HCT116 (cell line): ENCODE measurements around the gene SLCO4A1. TPM values are rescaled to one million over a fixed set of nuclear protein-coding genes. Genes with fewer than 3 reads are reported as not detected.

Experiments
- ATAC-seq: fragments of 200-7000 bp; cut with Tn5 transposase; 2 replicates; pipeline ENCODE4 v1.9.1; 2020; ENCODE audit warnings: mild to moderate bottlenecking, moderate library complexity
- BruUV-seq: library from RNA; stranded (reverse); fragments of 400-500 nt; replicated peaks from 2 replicates; lab custom pipeline; 2021; lab: Mats Ljungman, UMichigan
- CTCF ChIA-PET: fragments of 300-600 bp; sonication (Branson Sonifier 250); formaldehyde crosslinking; loops from one replicate; lab custom pipeline; 2021; ENCODE audit warnings: antibody characterized with exemption; lab: Charles Lee
- POLR2A ChIA-PET: fragments of 300-600, 350-600 bp; sonication (Branson Sonifier 250); formaldehyde crosslinking; loops from one replicate; lab custom pipeline; 2021; ENCODE audit warnings: antibody characterized with exemption; lab: Charles Lee
- RAD21 ChIA-PET, 2 experiments: fragments of 300-600 bp; sonication (Branson Sonifier 250); formaldehyde crosslinking; loops; one replicate each; lab custom pipeline; 2023; ENCODE audit warnings: low total read pairs in 2 of 2; ENCODE audit not compliant: uncharacterized antibody in 2 of 2, unreplicated experiment in 2 of 2, low non-redundant PET in 1 of 2; lab: Charles Lee
- DNase-seq: peaks from one replicate; pipeline ENCODE4 v3.0.0-alpha.2; 2010; ENCODE audit warnings: low read depth, low spot score
- H2AFZ ChIP-seq: fragments of 200-600 bp; shearing (Covaris generic), sonication (generic); 2 replicates; pipeline ENCODE4 v1.6.1; 2017; ENCODE audit warnings: low read depth, mixed run types, mixed read lengths, antibody characterized with exemption, low read length; ENCODE audit not compliant: poor library complexity, severe bottlenecking
- H3K27ac ChIP-seq: 2 replicates; pipeline ENCODE4 v1.5.1; 2012; ENCODE audit warnings: low read depth, low read length
- H3K27me3 ChIP-seq: fragments of 200-600 bp; sonication (generic); 2 replicates; pipeline ENCODE4 v1.6.1; 2016; ENCODE audit warnings: mixed run types, low read length, mixed read lengths; ENCODE audit not compliant: insufficient read depth
- H3K36me3 ChIP-seq, 2 experiments: fragments of 200-500 bp in 1 of 2; fragments of 200-600 bp in 1 of 2; sonication (Bioruptor generic) in 1 of 2; sonication (generic) in 1 of 2; 2 replicates each; pipeline versions ENCODE4 v1.5.1 to v1.6.1; 2014 to 2016; ENCODE audit warnings: low read length in 2 of 2, inconsistent platforms in 1 of 2, mixed read lengths in 1 of 2, mixed run types in 1 of 2; ENCODE audit not compliant: insufficient read depth in 2 of 2, control insufficient read depth in 1 of 2
- H3K4me1 ChIP-seq, 2 experiments: fragments of 200-600 bp in 1 of 2; sonication (generic) in 1 of 2; 2 replicates each; pipeline versions ENCODE4 v1.5.1 to v1.6.1; 2012 to 2017; ENCODE audit warnings: low read length in 2 of 2, inconsistent platforms in 1 of 2, mild to moderate bottlenecking in 1 of 2, mixed read lengths in 1 of 2, mixed run types in 1 of 2, moderate library complexity in 1 of 2; ENCODE audit not compliant: insufficient read depth in 2 of 2, control insufficient read depth in 1 of 2
- H3K4me2 ChIP-seq: fragments of 200-600 bp; sonication (generic); 2 replicates; pipeline ENCODE4 v1.6.1; 2017; ENCODE audit warnings: mixed run types, low read length, mixed read lengths
- H3K4me3 ChIP-seq, 2 experiments: fragments of 200-600 bp in 1 of 2; sonication (generic) in 1 of 2; replicated peaks in 1 of 2; 2 replicates each; pipeline ENCODE4 v1.5.1; 2011 to 2016; ENCODE audit warnings: low read length in 2 of 2, control low read depth in 1 of 2, low read depth in 1 of 2, mild to moderate bottlenecking in 1 of 2, mixed read lengths in 1 of 2, mixed run types in 1 of 2
- H3K79me2 ChIP-seq: fragments of 200-600 bp; sonication (generic); 2 replicates; pipeline ENCODE4 v1.6.1; 2017; ENCODE audit warnings: mild to moderate bottlenecking, mixed run types, low read length, moderate library complexity, mixed read lengths; ENCODE audit not compliant: insufficient read depth
- H3K9ac ChIP-seq: fragments of 200-600 bp; sonication (generic); 2 replicates; pipeline ENCODE4 v1.6.1; 2016; ENCODE audit warnings: low read length, mixed read lengths
- H3K9me2 ChIP-seq: fragments of 200-600 bp; sonication (generic), shearing (Covaris generic); 2 replicates; pipeline ENCODE4 v1.6.1; 2017; ENCODE audit warnings: mixed run types, mild to moderate bottlenecking, moderate library complexity; ENCODE audit not compliant: insufficient read depth
- H3K9me3 ChIP-seq, 2 experiments: fragments of 200-500 bp in 1 of 2; fragments of 200-600 bp in 1 of 2; sonication (Bioruptor generic) in 1 of 2; sonication (generic) in 1 of 2; 2 replicates each; pipeline ENCODE4 v1.6.1; 2014 to 2017; ENCODE audit warnings: low read length in 2 of 2, mixed read lengths in 2 of 2, inconsistent platforms in 1 of 2, low read depth in 1 of 2, mild to moderate bottlenecking in 1 of 2, mixed run types in 1 of 2, moderate library complexity in 1 of 2; ENCODE audit not compliant: control insufficient read depth in 1 of 2, insufficient read depth in 1 of 2
- H4K20me1 ChIP-seq: fragments of 200-600 bp; sonication (generic), shearing (Covaris generic); 2 replicates; pipeline ENCODE4 v1.6.1; 2017; ENCODE audit warnings: mixed run types, mild to moderate bottlenecking, moderate library complexity; ENCODE audit not compliant: insufficient read depth
- ELF1 ChIP-seq: IDR thresholded peaks from 2 replicates; pipeline ENCODE4 v1.6.1; 2012; ENCODE audit warnings: low read depth, borderline replicate concordance
- EZH2phosphoT487 ChIP-seq: fragments of 200-600 bp; IDR thresholded peaks from 2 replicates; pipeline ENCODE4 v1.6.1; 2018; ENCODE audit warnings: antibody characterized with exemption, borderline replicate concordance
- POLR2AphosphoS5 ChIP-seq: IDR thresholded peaks from 2 replicates; pipeline ENCODE4 v1.6.1; 2011; ENCODE audit warnings: mild to moderate bottlenecking, low read depth, low read length, moderate library complexity
- RAD21 ChIP-seq: IDR thresholded peaks from 2 replicates; pipeline ENCODE4 v1.6.1; 2012; ENCODE audit warnings: low read depth, mild to moderate bottlenecking
- intact Hi-C: fragments of 100-400 bp; cut with micrococcal nuclease; formaldehyde crosslinking; loops from 2 replicates; pipeline ENCODE4 v1.10.0; 2022
- total RNA-seq: library from RNA; stranded (reverse); gene quantifications from one replicate; pipeline ENCODE4 v1.2.1, GENCODE V29; 2021; ENCODE audit not compliant: unreplicated experiment
- TF ChIP-seq, protein P1 (sequence below), 3 experiments: fragments of 200-600 bp in 1 of 3; sonication (generic) in 1 of 3; IDR thresholded peaks in 2 of 3; conservative IDR thresholded peaks in 1 of 3; 2 replicates each; pipeline ENCODE4 v1.5.1; 2012 to 2017; ENCODE audit warnings: low read depth in 2 of 3, low read length in 2 of 3, antibody characterized with exemption in 1 of 3, borderline replicate concordance in 1 of 3, control low read depth in 1 of 3, mild to moderate bottlenecking in 1 of 3, mixed read lengths in 1 of 3, mixed run types in 1 of 3, moderate library complexity in 1 of 3; ENCODE audit not compliant: insufficient read depth in 1 of 3

SLCO4A1 gene
- total RNA-seq, 1 experiment from 2014 or later: 107 TPM

DNA sequence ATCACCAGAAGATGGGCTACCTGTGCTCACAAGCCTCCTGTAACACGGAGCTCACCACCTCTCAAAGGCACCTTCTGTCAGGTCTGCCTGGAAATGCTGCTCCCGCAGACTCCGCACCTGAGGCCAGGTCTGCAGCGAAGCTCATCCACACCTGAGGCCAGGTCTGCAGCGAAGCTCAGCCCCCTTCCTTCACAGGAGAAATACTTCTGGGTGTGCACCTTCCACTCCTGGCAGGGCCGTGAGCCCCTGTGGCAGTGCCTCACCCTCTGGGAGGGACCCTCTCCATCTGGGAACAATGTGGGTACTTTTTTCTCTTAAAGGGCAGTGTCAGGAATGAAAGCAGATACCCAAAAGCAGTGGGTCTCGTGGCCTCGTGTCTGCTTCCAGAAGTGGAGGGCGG is 1.4 kb upstream of the SLCO4A1 start:
- TF ChIP-seq POLR2AphosphoS5 (no peak), ELF1 (no peak)
- TF ChIP-seq, all 23 proteins: peak for 0
- peaks cover 27 to 44% of the 10 kb centered on the region in 2 experiments for H3K4me1 ChIP-seq
- no peak for DNase-seq
- H3K9me3 ChIP-seq: no peaks in the 10 kb centered on the region
- no peak overlapping the region for H2AFZ ChIP-seq
- BruUV-seq: no TSS peak
- no peak for ATAC-seq
- H3K27me3 ChIP-seq: no peaks in the 10 kb centered on the region
- CTCF ChIA-PET: no interaction called here
- H4K20me1 ChIP-seq: peaks cover 9% of the 10 kb centered on the region; the same call in 1 of the 2 replicates
- H3K79me2 ChIP-seq: peaks cover 36% of the 10 kb centered on the region
- intact Hi-C loops: no loop called here
- no peak overlapping the region for H3K4me3 ChIP-seq
- H3K9ac ChIP-seq: no peak overlapping the region
- H3K9me2 ChIP-seq: no peaks in the 10 kb centered on the region
- POLR2A ChIA-PET: no interaction called here
- peak overlapping the region; percentile 87; the same call in 1 of the 2 replicates for H3K4me2 ChIP-seq
- RAD21 ChIA-PET: no interaction called here
- no peak overlapping the region for H3K27ac ChIP-seq
- H3K36me3 ChIP-seq: peaks cover 0 to 23% of the 10 kb centered on the region in 2 experiments; a peak in 2 of 4 replicates

DNA sequence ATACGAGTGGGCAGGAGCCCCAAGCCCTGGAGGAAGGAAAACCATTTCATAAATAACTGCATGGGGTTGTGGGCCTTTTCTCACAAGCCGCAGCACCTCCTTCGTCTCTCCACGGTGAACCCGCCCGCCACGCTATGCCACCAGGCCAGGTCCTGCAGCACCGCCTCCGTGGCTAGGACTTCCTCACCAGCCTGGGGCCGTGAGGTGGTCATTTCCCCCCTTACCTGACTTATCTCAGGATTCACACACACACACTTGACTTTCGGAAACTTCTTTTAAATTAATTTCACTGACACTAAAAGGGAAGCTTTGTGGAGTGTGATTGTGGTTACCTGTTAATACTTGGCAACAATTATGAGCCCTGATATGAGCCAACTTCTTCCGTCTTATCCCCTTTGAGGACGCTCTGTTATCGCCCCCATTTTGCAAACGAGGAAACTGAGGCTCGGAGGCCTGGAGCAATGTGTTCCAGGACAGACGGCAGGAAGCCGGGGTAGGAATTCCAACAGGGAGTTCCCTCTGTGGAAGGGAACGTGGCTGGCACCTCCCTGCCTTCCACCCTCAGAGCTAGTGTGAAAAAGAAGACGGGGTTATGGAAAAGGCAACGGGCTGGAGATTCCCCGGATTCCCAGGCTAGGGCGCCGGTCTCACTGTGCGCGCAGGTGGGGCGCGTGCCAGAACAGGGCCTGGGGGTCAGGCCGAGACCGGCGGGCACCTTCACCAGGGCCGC is 817 bp upstream of the SLCO4A1 start:
- no peak for ATAC-seq
- Histone ChIP-seq H3K9me2 (no peaks in the 10 kb centered on the region), H2AFZ (no peak overlapping the region), H3K9ac (peak overlapping the region; percentile 86), H4K20me1 (peaks cover 9% of the 10 kb centered on the region; the same call in 1 of the 2 replicates), H3K36me3 (peaks cover 0 to 28% of the 10 kb centered on the region in 2 experiments; a peak in 2 of 4 replicates), H3K27ac (peak overlapping the region; percentile 90), H3K27me3 (no peaks in the 10 kb centered on the region), H3K4me2 (peak overlapping the region; percentile 87), H3K79me2 (peaks cover 42% of the 10 kb centered on the region), H3K4me3 (peak overlapping the region; percentile 80 to 83), H3K4me1 (peaks cover 31 to 51% of the 10 kb centered on the region in 2 experiments), H3K9me3 (no peaks in the 10 kb centered on the region)
- POLR2A ChIA-PET: no interaction called here
- RAD21 ChIA-PET: interaction anchor here in 1 of 2 experiments (0.7 kb wide), 1 partner anchor 153 kb away, joined by 3 read pairs; no protein-coding TSS in a partner anchor
- CTCF ChIA-PET: interaction anchor here (1.1 kb wide), 1 partner anchor 167 kb away, joined by 3 read pairs; no protein-coding TSS in a partner anchor
- TSS peak; percentile 79 for BruUV-seq
- TF ChIP-seq RAD21 (no peak), EZH2phosphoT487 (no peak)
- TF ChIP-seq, protein P1, sequence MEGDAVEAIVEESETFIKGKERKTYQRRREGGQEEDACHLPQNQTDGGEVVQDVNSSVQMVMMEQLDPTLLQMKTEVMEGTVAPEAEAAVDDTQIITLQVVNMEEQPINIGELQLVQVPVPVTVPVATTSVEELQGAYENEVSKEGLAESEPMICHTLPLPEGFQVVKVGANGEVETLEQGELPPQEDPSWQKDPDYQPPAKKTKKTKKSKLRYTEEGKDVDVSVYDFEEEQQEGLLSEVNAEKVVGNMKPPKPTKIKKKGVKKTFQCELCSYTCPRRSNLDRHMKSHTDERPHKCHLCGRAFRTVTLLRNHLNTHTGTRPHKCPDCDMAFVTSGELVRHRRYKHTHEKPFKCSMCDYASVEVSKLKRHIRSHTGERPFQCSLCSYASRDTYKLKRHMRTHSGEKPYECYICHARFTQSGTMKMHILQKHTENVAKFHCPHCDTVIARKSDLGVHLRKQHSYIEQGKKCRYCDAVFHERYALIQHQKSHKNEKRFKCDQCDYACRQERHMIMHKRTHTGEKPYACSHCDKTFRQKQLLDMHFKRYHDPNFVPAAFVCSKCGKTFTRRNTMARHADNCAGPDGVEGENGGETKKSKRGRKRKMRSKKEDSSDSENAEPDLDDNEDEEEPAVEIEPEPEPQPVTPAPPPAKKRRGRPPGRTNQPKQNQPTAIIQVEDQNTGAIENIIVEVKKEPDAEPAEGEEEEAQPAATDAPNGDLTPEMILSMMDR (IDR thresholded peaks at IDR 0.05 in 2 of 3, conservative IDR thresholded peaks at IDR 0.05 in 1 of 3; ENCODE audit: borderline replicate concordance in 1 of 3, insufficient read depth in 1 of 3, low read depth in 2 of 3, low read length in 2 of 3): 0 out of 6 replicates have a peak, but pooled peaks of 1 of the 3 experiments have one; percentile 1
- no peak for DNase-seq
- intact Hi-C loops: no loop called here
